Type B pancreatic cell (in vitro differentiated cells): ENCODE data around the gene RAVER2. TPM values are rescaled to one million over a fixed set of nuclear protein-coding genes. Genes with fewer than 3 reads are reported as not detected.

Experiments used
- DNase-seq: peaks from one replicate; pipeline ENCODE4 v3.0.0; 2021; ENCODE audit warnings: mixed read lengths; ENCODE audit not compliant: unreplicated experiment; ENCODE audit errors: extremely low spot score
- H3K27ac Mint-ChIP-seq: 2 replicates; pipeline ENCODE4 v1.8.0; 2021; ENCODE audit warnings: mild to moderate bottlenecking, mixed read lengths
- H3K27me3 Mint-ChIP-seq: 2 replicates; pipeline ENCODE4 v1.8.0; 2021; ENCODE audit warnings: mixed read lengths
- H3K36me3 Mint-ChIP-seq: 2 replicates; pipeline ENCODE4 v1.8.0; 2021; ENCODE audit warnings: mixed read lengths
- H3K4me1 Mint-ChIP-seq: one replicate; pipeline ENCODE4 v1.8.0; 2021; ENCODE audit warnings: mixed read lengths; ENCODE audit not compliant: unreplicated experiment
- H3K4me3 Mint-ChIP-seq: 2 replicates; pipeline ENCODE4 v1.8.0; 2021; ENCODE audit warnings: mild to moderate bottlenecking, mixed read lengths
- H3K9me3 Mint-ChIP-seq: 2 replicates; pipeline ENCODE4 v1.8.0; 2021; ENCODE audit warnings: mixed read lengths
- total RNA-seq: library from RNA; stranded (reverse); gene quantifications from 2 replicates; pipeline ENCODE4 v1.2.1, GENCODE V29; 2021; ENCODE audit warnings: low replicate concordance
- TF ChIP-seq, protein P1 (sequence below): fragments of 200-600 bp; sonication (generic); conservative IDR thresholded peaks from 2 replicates; pipeline ENCODE4 v1.5.0; 2021; ENCODE audit warnings: antibody characterized with exemption, mild to moderate bottlenecking

Gene RAVER2
- total RNA-seq, 1 donor from 2014 or later = 26.5 TPM

DNA sequence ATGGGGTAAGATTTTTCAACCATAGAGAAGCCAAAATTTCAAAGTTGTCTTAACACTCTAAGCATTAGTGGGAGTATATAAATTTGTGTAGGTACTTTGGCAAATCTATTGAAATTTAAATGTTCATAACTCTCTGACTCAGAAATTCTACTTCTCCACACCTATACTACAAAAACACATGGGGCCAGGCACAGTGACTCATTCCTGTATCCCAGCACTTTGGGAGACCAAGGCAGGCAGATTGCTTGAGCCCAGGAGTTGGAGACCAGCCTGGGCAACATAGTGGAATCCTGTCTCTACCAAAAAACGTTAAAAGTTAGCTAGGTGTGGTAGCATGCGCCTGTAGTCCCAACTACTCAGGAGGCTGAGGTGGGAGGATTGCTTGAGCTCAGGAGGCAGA lies 41.3 kb upstream of the RAVER2 start:
- TF ChIP-seq, protein P1, sequence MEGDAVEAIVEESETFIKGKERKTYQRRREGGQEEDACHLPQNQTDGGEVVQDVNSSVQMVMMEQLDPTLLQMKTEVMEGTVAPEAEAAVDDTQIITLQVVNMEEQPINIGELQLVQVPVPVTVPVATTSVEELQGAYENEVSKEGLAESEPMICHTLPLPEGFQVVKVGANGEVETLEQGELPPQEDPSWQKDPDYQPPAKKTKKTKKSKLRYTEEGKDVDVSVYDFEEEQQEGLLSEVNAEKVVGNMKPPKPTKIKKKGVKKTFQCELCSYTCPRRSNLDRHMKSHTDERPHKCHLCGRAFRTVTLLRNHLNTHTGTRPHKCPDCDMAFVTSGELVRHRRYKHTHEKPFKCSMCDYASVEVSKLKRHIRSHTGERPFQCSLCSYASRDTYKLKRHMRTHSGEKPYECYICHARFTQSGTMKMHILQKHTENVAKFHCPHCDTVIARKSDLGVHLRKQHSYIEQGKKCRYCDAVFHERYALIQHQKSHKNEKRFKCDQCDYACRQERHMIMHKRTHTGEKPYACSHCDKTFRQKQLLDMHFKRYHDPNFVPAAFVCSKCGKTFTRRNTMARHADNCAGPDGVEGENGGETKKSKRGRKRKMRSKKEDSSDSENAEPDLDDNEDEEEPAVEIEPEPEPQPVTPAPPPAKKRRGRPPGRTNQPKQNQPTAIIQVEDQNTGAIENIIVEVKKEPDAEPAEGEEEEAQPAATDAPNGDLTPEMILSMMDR = no peak
- no peak overlapping the region for H3K27ac Mint-ChIP-seq
- peaks cover 4% of the 10 kb centered on the region for H3K9me3 Mint-ChIP-seq
- DNase-seq = no peak
- peaks cover 14% of the 10 kb centered on the region for H3K4me1 Mint-ChIP-seq
- H3K27me3 Mint-ChIP-seq = no peaks in the 10 kb centered on the region
- no peak overlapping the region for H3K4me3 Mint-ChIP-seq
- H3K36me3 Mint-ChIP-seq = peaks cover 5% of the 10 kb centered on the region

DNA sequence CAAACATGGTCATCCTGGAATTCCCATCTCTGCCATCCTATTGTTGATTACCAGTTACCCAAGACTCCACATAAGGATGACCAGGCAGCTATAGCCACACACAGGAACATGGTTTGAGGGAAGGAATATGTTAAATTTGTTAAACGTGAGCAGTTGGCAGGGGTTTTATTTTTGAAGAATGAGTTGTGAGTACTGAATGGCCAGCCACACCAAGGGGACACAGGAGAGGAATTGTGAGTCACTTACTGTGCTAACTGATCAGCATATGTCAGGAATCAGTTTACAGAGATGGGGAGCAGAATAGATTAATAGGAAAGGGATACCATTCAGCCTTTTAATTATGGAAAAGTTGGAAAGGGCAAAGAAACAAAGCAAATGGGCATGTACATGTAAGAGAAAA lies 39.3 kb upstream of the RAVER2 start:
- TF ChIP-seq, protein P1 = no peak
- no peak for DNase-seq
- Mint-ChIP-seq H3K27ac (no peak overlapping the region), H3K36me3 (peaks cover 5% of the 10 kb centered on the region), H3K9me3 (peaks cover 4% of the 10 kb centered on the region), H3K27me3 (no peaks in the 10 kb centered on the region), H3K4me3 (no peak overlapping the region), H3K4me1 (no peaks in the 10 kb centered on the region)

DNA sequence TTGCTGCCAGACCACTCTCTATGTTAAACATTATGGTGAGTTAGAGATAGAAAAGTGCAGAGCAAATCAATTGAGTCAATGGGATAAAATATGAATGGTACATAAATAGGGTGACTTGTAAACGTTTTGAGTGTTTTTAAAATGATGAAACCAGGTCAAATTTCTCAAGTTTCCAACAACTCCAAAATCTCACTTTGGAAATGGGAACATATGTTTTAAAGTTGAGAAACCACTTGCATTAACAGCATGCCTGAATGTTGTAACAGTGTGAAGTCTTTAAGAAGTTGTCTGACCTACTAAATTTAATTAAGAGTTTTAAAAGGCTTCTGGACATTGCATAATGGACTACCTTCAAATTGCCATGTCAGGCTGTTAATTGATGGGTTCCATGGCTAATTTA lies 33.6 kb upstream of the RAVER2 start:
- no peak for DNase-seq
- Mint-ChIP-seq H3K4me1 (no peaks in the 10 kb centered on the region), H3K36me3 (no peaks in the 10 kb centered on the region), H3K9me3 (no peaks in the 10 kb centered on the region), H3K27me3 (peaks cover 3% of the 10 kb centered on the region), H3K4me3 (no peak overlapping the region), H3K27ac (no peak overlapping the region)
- TF ChIP-seq, protein P1 = no peak

DNA sequence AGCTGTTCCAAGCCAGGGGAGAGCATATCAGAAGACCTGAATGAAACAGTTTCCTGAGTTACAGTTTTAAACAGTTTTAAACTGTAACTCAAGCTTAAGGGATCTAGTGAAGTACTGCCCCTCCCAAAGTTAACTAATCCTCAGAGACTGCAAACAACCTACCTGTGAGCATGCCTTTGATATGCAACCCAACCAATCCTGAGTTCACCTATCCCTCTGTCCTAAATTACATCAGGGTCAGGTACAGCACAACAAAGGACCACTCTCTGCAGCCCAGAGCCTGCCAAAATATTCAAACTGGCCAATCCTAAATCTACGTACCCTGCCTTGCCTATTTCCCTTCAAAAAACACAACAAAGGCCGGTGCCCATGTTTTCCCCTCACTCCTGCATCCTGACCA lies 32.8 kb upstream of the RAVER2 start:
- no peak overlapping the region for H3K4me3 Mint-ChIP-seq
- H3K4me1 Mint-ChIP-seq = no peaks in the 10 kb centered on the region
- no peaks in the 10 kb centered on the region for H3K9me3 Mint-ChIP-seq
- TF ChIP-seq, protein P1 = no peak
- no peaks in the 10 kb centered on the region for H3K36me3 Mint-ChIP-seq
- no peak overlapping the region for H3K27ac Mint-ChIP-seq
- peaks cover 3% of the 10 kb centered on the region for H3K27me3 Mint-ChIP-seq
- DNase-seq = no peak

DNA sequence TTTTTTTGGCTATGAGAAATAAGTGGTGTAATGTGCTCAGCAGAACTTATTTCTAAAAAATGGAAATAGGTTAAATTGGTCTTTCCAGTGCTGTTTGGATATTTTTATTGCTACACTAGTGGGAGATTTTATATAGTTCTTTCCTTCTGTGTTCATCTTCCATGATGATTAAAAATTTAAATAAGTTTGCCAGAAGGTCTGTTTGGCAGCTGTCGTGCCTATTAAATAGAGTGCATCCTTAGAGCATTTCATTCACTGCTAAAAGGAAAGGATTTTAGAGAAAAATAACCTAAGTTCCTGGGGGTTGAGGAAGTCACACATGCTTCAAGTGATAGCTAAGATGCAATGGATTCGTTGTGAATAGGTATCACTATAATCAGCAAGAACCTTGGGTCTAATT lies 29.7 kb upstream of the RAVER2 start:
- H3K36me3 Mint-ChIP-seq = no peaks in the 10 kb centered on the region
- no peak overlapping the region for H3K4me3 Mint-ChIP-seq
- H3K9me3 Mint-ChIP-seq = peaks cover 5% of the 10 kb centered on the region
- peaks cover 5% of the 10 kb centered on the region for H3K27me3 Mint-ChIP-seq
- no peaks in the 10 kb centered on the region for H3K4me1 Mint-ChIP-seq
- H3K27ac Mint-ChIP-seq = no peak overlapping the region
- TF ChIP-seq, protein P1 = no peak
- no peak for DNase-seq

DNA sequence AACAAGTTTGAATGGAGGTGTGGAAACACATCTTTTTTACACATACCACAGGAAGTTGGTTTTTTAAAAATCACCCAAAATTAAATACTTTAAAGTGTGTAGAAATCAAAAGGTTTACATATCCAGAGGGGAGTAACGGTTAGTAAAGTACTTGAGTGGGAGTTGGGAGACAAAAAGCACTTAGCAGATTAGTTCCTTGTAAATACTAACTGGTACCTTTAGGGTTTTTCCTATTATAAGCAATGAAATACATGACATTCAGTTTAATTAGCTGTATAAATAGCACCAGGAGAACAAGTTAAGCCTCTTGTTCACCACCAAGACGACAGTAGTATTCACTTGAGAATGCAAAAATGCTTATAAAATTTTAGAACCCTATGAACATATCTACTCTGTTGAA lies 23.7 kb upstream of the RAVER2 start:
- Mint-ChIP-seq H3K36me3 (no peaks in the 10 kb centered on the region), H3K27ac (no peak overlapping the region), H3K4me3 (no peak overlapping the region), H3K4me1 (no peaks in the 10 kb centered on the region), H3K27me3 (peaks cover 19% of the 10 kb centered on the region), H3K9me3 (peaks cover 10% of the 10 kb centered on the region)
- TF ChIP-seq, protein P1 = no peak
- DNase-seq = no peak
